Measurements from ENCODE around the gene PCSK1. TPM values are rescaled to one million over a fixed set of nuclear protein-coding genes. Genes with fewer than 3 reads are reported as not detected.

PCSK1 gene
- total and polyA plus RNA-seq, 2 of the 4 experiments (the other 2 are of a cell fraction): not detected

DNA sequence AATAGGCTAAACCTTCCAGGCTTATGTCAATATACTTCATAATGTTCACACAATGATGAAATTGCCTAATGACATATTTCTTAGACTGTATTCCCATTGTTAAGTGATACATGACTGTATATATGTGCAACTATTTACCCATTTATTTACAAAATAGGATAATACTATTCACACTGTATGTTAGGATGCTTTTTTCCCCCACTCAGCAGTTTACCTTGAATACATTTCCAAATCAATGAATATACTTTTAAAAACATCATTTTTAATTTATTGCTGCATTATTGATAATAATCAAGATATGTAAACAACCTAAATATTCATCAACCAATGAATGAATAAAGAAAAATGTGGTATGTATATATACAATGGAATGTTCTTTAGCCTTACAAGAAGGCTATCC lies 55.5 kb downstream of the PCSK1 start:
- BruUV-seq (replicated peaks): no TSS peak

More for the DNA sequence above, 55.5 kb downstream of the PCSK1 start:
- Histone ChIP-seq H2BK120ac (ENCODE audit: low read depth, low read length) (no peak overlapping the region), H2BK5ac (ENCODE audit: low read depth, low read length, poor library complexity, severe bottlenecking) (no peak overlapping the region), H2AK9ac (replicated peaks; ENCODE audit: low read depth, low read length, poor library complexity) (no peak overlapping the region), H3K79me1 (ENCODE audit: low read depth in 1 of 2, low read length in 2 of 2) (no peaks in the 10 kb centered on the region), H4K8ac (ENCODE audit: low read depth in 2 of 2, low read length in 2 of 2) (no peak overlapping the region), H2AK5ac (ENCODE audit: low read depth, low read length) (no peak overlapping the region), H3K9me3 (ENCODE audit: control insufficient read depth, insufficient read depth, low read length) (no peaks in the 10 kb centered on the region), H3K36me3 (ENCODE audit: control insufficient read depth, insufficient read depth, low read length) (no peaks in the 10 kb centered on the region), H4K20me1 (ENCODE audit: insufficient read depth, low read length) (no peaks in the 10 kb centered on the region), H3K27me3 (ENCODE audit: control insufficient read depth, insufficient read depth, low read length) (peaks cover 15% of the 10 kb centered on the region), H3K4me3 (ENCODE audit: insufficient read depth, low read depth, low read length) (no peak overlapping the region), H3K9me1 (ENCODE audit: insufficient read depth, low read length) (no peaks in the 10 kb centered on the region), H3K18ac (ENCODE audit: low read depth, low read length) (no peak overlapping the region), H3K23ac (ENCODE audit: low read depth, low read length) (no peak overlapping the region), H3K9ac (ENCODE audit: low read depth, low read length) (no peak overlapping the region), H2AFZ (replicated peaks; ENCODE audit: low read length, poor library complexity) (no peak overlapping the region), H3K56ac (ENCODE audit: extremely low read depth, insufficient read depth, low read length) (no peak overlapping the region), H3K27ac (ENCODE audit: insufficient read depth, low read length) (no peak overlapping the region), H4K91ac (ENCODE audit: insufficient read depth, low read depth, low read length) (no peak overlapping the region), H2BK15ac (ENCODE audit: low read depth, low read length) (no peak overlapping the region), H2BK20ac (ENCODE audit: low read depth, low read length) (no peak overlapping the region), H3K14ac (replicated peaks; ENCODE audit: low read depth, low read length) (no peak overlapping the region), H3K4me1 (ENCODE audit: control insufficient read depth, insufficient read depth, low read length) (no peaks in the 10 kb centered on the region), H3K4ac (ENCODE audit: low read depth, low read length) (no peak overlapping the region), H3K4me2 (ENCODE audit: low read depth, low read length) (no peak overlapping the region), H4K5ac (ENCODE audit: low read depth, low read length) (no peak overlapping the region)
- ATAC-seq (ENCODE audit: low read depth): no peak
- in situ Hi-C loops (cut with MboI; ENCODE audit: low sequenced_read_pairs) (no loop called here), intact Hi-C loops (cut with micrococcal nuclease) (no loop called here), dilution Hi-C loops (cut with HindIII; ENCODE audit: low sequenced_read_pairs, unreplicated experiment) (no loop called here)
- POLR2A ChIA-PET (ENCODE audit: unreplicated experiment): no interaction called here
- TF ChIP-seq MAFK (IDR thresholded peaks at IDR 0.05; ENCODE audit: low read depth, low read length) (peak; percentile 71), CHD1 (IDR thresholded peaks at IDR 0.05; ENCODE audit: low read depth, low read length) (no peak)
- no peak for DNase-seq
- CTCF ChIA-PET: interaction anchor here (0.7 kb wide), 1 partner anchor 38 kb away, joined by 3 read pairs; no protein-coding TSS in a partner anchor
